A549 (cell line): ENCODE data around the gene BIN1.

Experiments used
- BHLHE40 ChIP-seq: IDR thresholded peaks from 2 replicates; pipeline ENCODE4 v1.6.1; 2012; ENCODE audit warnings: low read depth, low read length, inconsistent platforms
- CBX2 ChIP-seq: fragments of 200-600 bp; sonication (generic); IDR thresholded peaks from 2 replicates; pipeline ENCODE4 v1.6.1; 2016; ENCODE audit warnings: low read depth, mild to moderate bottlenecking, borderline replicate concordance
- EP300 ChIP-seq, 2 experiments: fragments of >200 bp; sonication (Bioruptor Twin); formaldehyde crosslinking; IDR thresholded peaks; 2 replicates in 1 of 2; 3 replicates in 1 of 2; pipeline ENCODE4 v1.6.1; 2016 to 2017
- FOSB ChIP-seq: fragments of 250-450 bp; sonication (Bioruptor Pico); IDR thresholded peaks from 2 replicates; pipeline ENCODE4 v1.5.0; 2020; ENCODE audit warnings: mild to moderate bottlenecking, moderate library complexity
- HDAC2 ChIP-seq: fragments of 200-600 bp; sonication (generic); IDR thresholded peaks from 2 replicates; pipeline ENCODE4 v1.6.1; 2016
- KDM1A ChIP-seq: fragments of 200-600 bp; sonication (generic); IDR thresholded peaks from 2 replicates; pipeline ENCODE4 v1.6.1; 2016; ENCODE audit warnings: low read depth, mild to moderate bottlenecking
- MAZ ChIP-seq: fragments of 150-350 bp; IDR thresholded peaks from 2 replicates; pipeline ENCODE4 v1.6.1; 2014; ENCODE audit warnings: antibody characterized with exemption, low read depth, low read length, borderline replicate concordance
- RAD21 ChIP-seq, 2 experiments: fragments of >200 bp in 1 of 2; sonication (Bioruptor Twin) in 1 of 2; formaldehyde crosslinking in 1 of 2; IDR thresholded peaks in 1 of 2; conservative IDR thresholded peaks in 1 of 2; 2 replicates in 1 of 2; 3 replicates in 1 of 2; pipeline ENCODE4 v1.6.1; 2012 to 2018; ENCODE audit warnings: inconsistent platforms in 1 of 2
- RARB ChIP-seq: fragments of 250-450 bp; sonication (Bioruptor Pico); IDR thresholded peaks from 2 replicates; pipeline ENCODE4 v1.8.0; 2021; ENCODE audit warnings: mild to moderate bottlenecking, moderate library complexity
- RCOR1 ChIP-seq: fragments of 150-350 bp; IDR thresholded peaks from 2 replicates; pipeline ENCODE4 v1.6.1; 2014; ENCODE audit warnings: antibody characterized with exemption, low read length, low read depth
- SMC3 ChIP-seq: fragments of >200 bp; sonication (Bioruptor Twin); formaldehyde crosslinking; IDR thresholded peaks from 3 replicates; pipeline ENCODE4 v1.6.1; 2018; ENCODE audit warnings: inconsistent platforms
- TF ChIP-seq, protein P1 (sequence below): fragments of >200 bp; sonication (Bioruptor Twin); formaldehyde crosslinking; IDR thresholded peaks from 3 replicates; pipeline ENCODE4 v1.5.1; 2016
- TF ChIP-seq, protein P2 (sequence below): IDR thresholded peaks from 2 replicates; pipeline ENCODE4 v1.6.1; 2012; ENCODE audit warnings: low read depth, borderline replicate concordance
- TF ChIP-seq, protein P3 (sequence below): fragments of 200-600 bp; sonication (generic); IDR thresholded peaks from 2 replicates; pipeline ENCODE4 v1.6.1; 2016; ENCODE audit warnings: antibody characterized with exemption, mild to moderate bottlenecking, moderate library complexity

DNA sequence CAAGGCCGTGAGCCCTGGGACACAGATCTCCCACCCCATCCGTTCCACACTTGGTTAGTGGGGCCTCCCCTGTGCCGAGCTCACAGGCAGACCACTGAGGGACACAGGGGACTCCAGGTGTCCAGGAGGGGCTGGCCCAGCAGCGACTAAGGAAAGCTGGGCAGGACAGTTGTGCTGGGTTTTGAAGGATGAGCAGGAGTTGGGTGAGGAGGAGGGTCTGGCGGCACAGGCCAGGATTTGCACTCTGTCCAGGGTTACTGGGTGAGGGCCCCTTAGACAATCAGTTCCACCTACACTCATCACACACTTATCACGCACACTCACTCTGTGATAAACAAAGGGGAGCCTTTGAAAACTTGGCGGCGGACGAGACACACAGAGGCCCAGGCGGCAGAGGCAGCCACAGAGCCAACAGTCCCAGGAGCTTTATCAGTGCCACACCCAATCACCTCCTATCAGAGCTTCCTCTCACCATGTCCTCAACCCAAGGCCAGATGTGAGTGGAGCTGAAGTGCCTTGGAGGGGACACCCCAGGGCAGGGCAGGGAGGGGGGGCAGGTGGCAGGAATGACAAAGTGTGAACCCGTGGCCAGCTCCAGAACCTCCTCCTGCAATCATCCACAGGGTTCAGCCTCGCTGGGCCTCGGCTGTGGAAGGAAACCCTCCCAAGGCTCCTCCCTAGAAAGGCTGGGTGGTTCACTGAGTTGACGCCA lies 26.6 kb downstream of the BIN1 start:
- TF ChIP-seq SMC3 (no peak), RCOR1 (no peak), BHLHE40 (no peak), RAD21 (conservative IDR thresholded peaks at IDR 0.05 in 1 of 2, IDR thresholded peaks at IDR 0.05 in 1 of 2) (no peak), MAZ (no peak), FOSB (CRISPR knock-in tag) (no peak), CBX2 (no peak), EP300 (IDR thresholded peaks at IDR 0.05) (no peak), HDAC2 (no peak), KDM1A (no peak), RARB (CRISPR knock-in tag) (no peak)
- TF ChIP-seq, protein P1, sequence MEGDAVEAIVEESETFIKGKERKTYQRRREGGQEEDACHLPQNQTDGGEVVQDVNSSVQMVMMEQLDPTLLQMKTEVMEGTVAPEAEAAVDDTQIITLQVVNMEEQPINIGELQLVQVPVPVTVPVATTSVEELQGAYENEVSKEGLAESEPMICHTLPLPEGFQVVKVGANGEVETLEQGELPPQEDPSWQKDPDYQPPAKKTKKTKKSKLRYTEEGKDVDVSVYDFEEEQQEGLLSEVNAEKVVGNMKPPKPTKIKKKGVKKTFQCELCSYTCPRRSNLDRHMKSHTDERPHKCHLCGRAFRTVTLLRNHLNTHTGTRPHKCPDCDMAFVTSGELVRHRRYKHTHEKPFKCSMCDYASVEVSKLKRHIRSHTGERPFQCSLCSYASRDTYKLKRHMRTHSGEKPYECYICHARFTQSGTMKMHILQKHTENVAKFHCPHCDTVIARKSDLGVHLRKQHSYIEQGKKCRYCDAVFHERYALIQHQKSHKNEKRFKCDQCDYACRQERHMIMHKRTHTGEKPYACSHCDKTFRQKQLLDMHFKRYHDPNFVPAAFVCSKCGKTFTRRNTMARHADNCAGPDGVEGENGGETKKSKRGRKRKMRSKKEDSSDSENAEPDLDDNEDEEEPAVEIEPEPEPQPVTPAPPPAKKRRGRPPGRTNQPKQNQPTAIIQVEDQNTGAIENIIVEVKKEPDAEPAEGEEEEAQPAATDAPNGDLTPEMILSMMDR: no peak
- TF ChIP-seq, protein P2, sequence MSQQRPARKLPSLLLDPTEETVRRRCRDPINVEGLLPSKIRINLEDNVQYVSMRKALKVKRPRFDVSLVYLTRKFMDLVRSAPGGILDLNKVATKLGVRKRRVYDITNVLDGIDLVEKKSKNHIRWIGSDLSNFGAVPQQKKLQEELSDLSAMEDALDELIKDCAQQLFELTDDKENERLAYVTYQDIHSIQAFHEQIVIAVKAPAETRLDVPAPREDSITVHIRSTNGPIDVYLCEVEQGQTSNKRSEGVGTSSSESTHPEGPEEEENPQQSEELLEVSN: no peak
- TF ChIP-seq, protein P3, sequence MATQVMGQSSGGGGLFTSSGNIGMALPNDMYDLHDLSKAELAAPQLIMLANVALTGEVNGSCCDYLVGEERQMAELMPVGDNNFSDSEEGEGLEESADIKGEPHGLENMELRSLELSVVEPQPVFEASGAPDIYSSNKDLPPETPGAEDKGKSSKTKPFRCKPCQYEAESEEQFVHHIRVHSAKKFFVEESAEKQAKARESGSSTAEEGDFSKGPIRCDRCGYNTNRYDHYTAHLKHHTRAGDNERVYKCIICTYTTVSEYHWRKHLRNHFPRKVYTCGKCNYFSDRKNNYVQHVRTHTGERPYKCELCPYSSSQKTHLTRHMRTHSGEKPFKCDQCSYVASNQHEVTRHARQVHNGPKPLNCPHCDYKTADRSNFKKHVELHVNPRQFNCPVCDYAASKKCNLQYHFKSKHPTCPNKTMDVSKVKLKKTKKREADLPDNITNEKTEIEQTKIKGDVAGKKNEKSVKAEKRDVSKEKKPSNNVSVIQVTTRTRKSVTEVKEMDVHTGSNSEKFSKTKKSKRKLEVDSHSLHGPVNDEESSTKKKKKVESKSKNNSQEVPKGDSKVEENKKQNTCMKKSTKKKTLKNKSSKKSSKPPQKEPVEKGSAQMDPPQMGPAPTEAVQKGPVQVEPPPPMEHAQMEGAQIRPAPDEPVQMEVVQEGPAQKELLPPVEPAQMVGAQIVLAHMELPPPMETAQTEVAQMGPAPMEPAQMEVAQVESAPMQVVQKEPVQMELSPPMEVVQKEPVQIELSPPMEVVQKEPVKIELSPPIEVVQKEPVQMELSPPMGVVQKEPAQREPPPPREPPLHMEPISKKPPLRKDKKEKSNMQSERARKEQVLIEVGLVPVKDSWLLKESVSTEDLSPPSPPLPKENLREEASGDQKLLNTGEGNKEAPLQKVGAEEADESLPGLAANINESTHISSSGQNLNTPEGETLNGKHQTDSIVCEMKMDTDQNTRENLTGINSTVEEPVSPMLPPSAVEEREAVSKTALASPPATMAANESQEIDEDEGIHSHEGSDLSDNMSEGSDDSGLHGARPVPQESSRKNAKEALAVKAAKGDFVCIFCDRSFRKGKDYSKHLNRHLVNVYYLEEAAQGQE: no peak
